GM23338 (cell line): ENCODE results near the gene SPATA33. TPM values are rescaled to one million over a fixed set of nuclear protein-coding genes. Genes with fewer than 3 reads are reported as not detected.

Experiments used
- ATAC-seq: fragments of 200-7000 bp; cut with Tn5 transposase; 3 replicates; pipeline ENCODE4 v1.9.1; 2020
- DNase-seq: peaks from one replicate; pipeline ENCODE4 v3.0.0-alpha.2; 2015; ENCODE audit warnings: low spot score
- H2AFZ ChIP-seq: fragments of 200-600 bp; sonication (generic); 2 replicates; pipeline ENCODE4 v1.8.0; 2016; ENCODE audit warnings: antibody characterized with exemption, mild to moderate bottlenecking, moderate library complexity
- H3F3A ChIP-seq: fragments of 200-600 bp; sonication (generic); replicated peaks from 2 replicates; pipeline ENCODE4 v1.8.0; 2017; ENCODE audit warnings: antibody characterized with exemption, mixed run types, low read depth
- H3K27ac ChIP-seq: fragments of 200-600 bp; sonication (generic); 2 replicates; pipeline ENCODE4 v1.6.1; 2016; ENCODE audit warnings: low read depth
- H3K27me3 ChIP-seq: fragments of 200-600 bp; sonication (generic); 2 replicates; pipeline ENCODE4 v1.8.0; 2016; ENCODE audit warnings: mild to moderate bottlenecking, mixed run types, moderate library complexity; ENCODE audit not compliant: insufficient read depth
- H3K36me3 ChIP-seq: fragments of 200-600 bp; sonication (generic); 2 replicates; pipeline ENCODE4 v1.8.0; 2016; ENCODE audit warnings: mild to moderate bottlenecking; ENCODE audit not compliant: insufficient read depth
- H3K4me1 ChIP-seq: fragments of 200-600 bp; sonication (generic); 2 replicates; pipeline ENCODE4 v1.8.0; 2016; ENCODE audit warnings: mild to moderate bottlenecking, moderate library complexity; ENCODE audit not compliant: insufficient read depth
- H3K4me2 ChIP-seq: fragments of 200-600 bp; sonication (generic); 2 replicates; pipeline ENCODE4 v1.7.1; 2017; ENCODE audit warnings: mixed run types
- H3K4me3 ChIP-seq: fragments of 200-600 bp; sonication (generic); 2 replicates; pipeline ENCODE4 v1.6.1; 2016; ENCODE audit warnings: mixed run types
- H3K79me2 ChIP-seq: fragments of 200-600 bp; sonication (generic); replicated peaks from 2 replicates; pipeline ENCODE4 v1.8.0; 2017; ENCODE audit warnings: mild to moderate bottlenecking; ENCODE audit not compliant: insufficient read depth
- H3K9me2 ChIP-seq: fragments of 200-600 bp; sonication (generic); 2 replicates; pipeline ENCODE4 v1.8.0; 2017; ENCODE audit not compliant: insufficient read depth
- H4K20me1 ChIP-seq: fragments of 200-600 bp; sonication (generic); replicated peaks from 2 replicates; pipeline ENCODE4 v1.8.0; 2017; ENCODE audit warnings: mild to moderate bottlenecking; ENCODE audit not compliant: insufficient read depth
- H3K27ac Mint-ChIP-seq: 2 replicates; pipeline ENCODE4 v1.8.0; 2020; ENCODE audit warnings: inconsistent platforms, mild to moderate bottlenecking, moderate library complexity, mixed read lengths
- H3K27me3 Mint-ChIP-seq: 3 replicates; pipeline ENCODE4 v1.8.0; 2022; ENCODE audit warnings: low read depth, mild to moderate bottlenecking, moderate library complexity, mixed read lengths, inconsistent platforms; ENCODE audit not compliant: insufficient read depth, poor library complexity
- H3K36me3 Mint-ChIP-seq: 3 replicates; pipeline ENCODE4 v1.8.0; 2021; ENCODE audit warnings: low read depth, mild to moderate bottlenecking, inconsistent platforms, moderate library complexity, mixed read lengths
- H3K4me1 Mint-ChIP-seq: 3 replicates; pipeline ENCODE4 v1.8.0; 2020; ENCODE audit warnings: mild to moderate bottlenecking, inconsistent platforms, mixed read lengths
- H3K4me3 Mint-ChIP-seq: 3 replicates; pipeline ENCODE4 v1.8.0; 2021; ENCODE audit warnings: moderate library complexity, mild to moderate bottlenecking, inconsistent platforms, mixed read lengths
- H3K9me3 Mint-ChIP-seq: 3 replicates; pipeline ENCODE4 v1.8.0; 2020; ENCODE audit warnings: moderate library complexity, mild to moderate bottlenecking, inconsistent platforms, mixed read lengths
- CREB1 ChIP-seq: fragments of 250-450 bp; sonication (Bioruptor Pico); IDR thresholded peaks from 2 replicates; pipeline ENCODE4 v1.5.0; 2020; ENCODE audit warnings: low read depth, mild to moderate bottlenecking, moderate library complexity
- CTCF ChIP-seq, 2 experiments: fragments of 200-600 bp in 1 of 2; sonication (generic) in 1 of 2; conservative IDR thresholded peaks; 2 replicates each; pipeline versions ENCODE4 v1.5.1 to v1.6.1; 2016 to 2017; ENCODE audit warnings: antibody characterized with exemption in 2 of 2, low read depth in 2 of 2, mild to moderate bottlenecking in 2 of 2, moderate library complexity in 1 of 2
- ETS1 ChIP-seq: IDR thresholded peaks from 2 replicates; pipeline ENCODE4 v1.6.1; 2016; ENCODE audit warnings: antibody characterized with exemption
- EZH2 ChIP-seq: fragments of 200-600 bp; sonication (generic); IDR thresholded peaks from one replicate; pipeline ENCODE4 v1.8.0; 2017; ENCODE audit warnings: antibody characterized with exemption, mild to moderate bottlenecking, low read depth; ENCODE audit not compliant: unreplicated experiment
- JUNB ChIP-seq: IDR thresholded peaks from one replicate; pipeline ENCODE4 v1.6.1; 2016; ENCODE audit warnings: antibody characterized with exemption; ENCODE audit not compliant: unreplicated experiment
- NANOG ChIP-seq: IDR thresholded peaks from 2 replicates; pipeline ENCODE4 v1.6.1; 2016; ENCODE audit warnings: antibody characterized with exemption, borderline replicate concordance
- REST ChIP-seq: IDR thresholded peaks from one replicate; pipeline ENCODE4 v1.6.1; 2018; ENCODE audit warnings: antibody characterized with exemption; ENCODE audit not compliant: unreplicated experiment
- STAT1 ChIP-seq: IDR thresholded peaks from one replicate; pipeline ENCODE4 v1.6.1; 2016; ENCODE audit warnings: antibody characterized with exemption; ENCODE audit not compliant: unreplicated experiment
- ZNF114 ChIP-seq: fragments of 250-450 bp; sonication (Bioruptor Pico); IDR thresholded peaks from 2 replicates; pipeline ENCODE4 v1.5.0; 2020; ENCODE audit warnings: mild to moderate bottlenecking, moderate library complexity
- polyA plus RNA-seq: library from polyadenylated mRNA; unstranded; fragments of >200 nt; fragmentation: Nextera tagmentation; extraction: Ambion mirVana; gene quantifications from 2 replicates; pipeline ENCODE4 v1.2.1, GENCODE V29; 2016
- total RNA-seq: library from RNA; depleted of rRNA; stranded (reverse); fragments of >200 nt; shearing (Covaris generic); gene quantifications from 2 replicates; pipeline ENCODE4 v1.2.3, GENCODE V29; 2014

Gene SPATA33
- total and polyA plus RNA-seq, 2 experiments from 2014 or later = 5.8 to 17.4 TPM

GRCh38 chr16:89651584-89651983 lies 6.1 kb upstream of the SPATA33 start:
- Histone ChIP-seq H3K9me2 (no peaks in the 10 kb centered on the region), H3K27me3 (no peaks in the 10 kb centered on the region), H3F3A (no peaks in the 10 kb centered on the region), H3K4me2 (no peak overlapping the region), H3K4me3 (no peak overlapping the region), H3K27ac (no peak overlapping the region), H2AFZ (no peak overlapping the region), H3K4me1 (0 out of 2 replicates have a peak, but pooled peaks cover 3% of the 10 kb centered on the region), H3K79me2 (peaks cover 27% of the 10 kb centered on the region), H3K36me3 (no peaks in the 10 kb centered on the region), H4K20me1 (peaks cover 3% of the 10 kb centered on the region; the same call in 1 of the 2 replicates)
- no peak overlapping the region for H3K27ac Mint-ChIP-seq
- H3K27me3 Mint-ChIP-seq = peaks cover 5% of the 10 kb centered on the region
- peaks cover 2% of the 10 kb centered on the region; the same call in 1 of the 3 replicates for H3K4me1 Mint-ChIP-seq
- H3K4me3 Mint-ChIP-seq = no peak overlapping the region
- peaks cover 26% of the 10 kb centered on the region for H3K36me3 Mint-ChIP-seq
- no peak for DNase-seq
- TF ChIP-seq CREB1 = no peak
- no peak for TF ChIP-seq CTCF (conservative IDR thresholded peaks at IDR 0.05; ENCODE audit: low read depth in 2 of 2)
- TF ChIP-seq EZH2 = no peak
- TF ChIP-seq ZNF114 (CRISPR knock-in tag) = no peak
- TF ChIP-seq REST = no peak
- no peak for TF ChIP-seq JUNB
- no peak for TF ChIP-seq ETS1
- no peaks in the 10 kb centered on the region for H3K9me3 Mint-ChIP-seq
- ATAC-seq = no peak

GRCh38 chr16:89653656-89654295 lies 3.9 kb upstream of the SPATA33 start:
- Mint-ChIP-seq H3K27me3 (peaks cover 7% of the 10 kb centered on the region), H3K27ac (no peak overlapping the region), H3K4me1 (peaks cover 7% of the 10 kb centered on the region), H3K4me3 (no peak overlapping the region), H3K9me3 (no peaks in the 10 kb centered on the region), H3K36me3 (peaks cover 22% of the 10 kb centered on the region)
- Histone ChIP-seq H3K36me3 (no peaks in the 10 kb centered on the region), H3K27ac (no peak overlapping the region), H3K4me1 (peaks cover 5% of the 10 kb centered on the region; the same call in 1 of the 2 replicates), H3K27me3 (no peaks in the 10 kb centered on the region), H3K79me2 (peaks cover 40% of the 10 kb centered on the region), H3K4me3 (no peak overlapping the region), H4K20me1 (peaks cover 4% of the 10 kb centered on the region; the same call in 1 of the 2 replicates), H3K9me2 (no peaks in the 10 kb centered on the region), H3K4me2 (no peak overlapping the region), H3F3A (no peaks in the 10 kb centered on the region), H2AFZ (no peak overlapping the region)
- no peak for DNase-seq
- no peak for ATAC-seq
- TF ChIP-seq ETS1 = no peak
- TF ChIP-seq REST = no peak
- no peak for TF ChIP-seq NANOG
- TF ChIP-seq STAT1 = no peak
- no peak for TF ChIP-seq CREB1
